ENCODE data around the gene NECTIN2. TPM values are rescaled to one million over a fixed set of nuclear protein-coding genes. Genes with fewer than 3 reads are reported as not detected.
"Not testable (repeated sequence)": the region's sequence is repeated elsewhere in the genome, so short reads cannot be mapped to it uniquely, and the experiment has no call there.

NECTIN2 gene
- polyA plus RNA-seq, 1 experiment: 80.2 TPM

DNA sequence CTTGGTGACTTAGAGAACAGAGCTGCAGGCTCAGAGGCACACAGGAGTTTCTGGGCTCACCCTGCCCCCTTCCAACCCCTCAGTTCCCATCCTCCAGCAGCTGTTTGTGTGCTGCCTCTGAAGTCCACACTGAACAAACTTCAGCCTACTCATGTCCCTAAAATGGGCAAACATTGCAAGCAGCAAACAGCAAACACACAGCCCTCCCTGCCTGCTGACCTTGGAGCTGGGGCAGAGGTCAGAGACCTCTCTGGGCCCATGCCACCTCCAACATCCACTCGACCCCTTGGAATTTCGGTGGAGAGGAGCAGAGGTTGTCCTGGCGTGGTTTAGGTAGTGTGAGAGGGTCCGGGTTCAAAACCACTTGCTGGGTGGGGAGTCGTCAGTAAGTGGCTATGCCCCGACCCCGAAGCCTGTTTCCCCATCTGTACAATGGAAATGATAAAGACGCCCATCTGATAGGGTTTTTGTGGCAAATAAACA lies 78.2 kb downstream of the NECTIN2 start:
- no peaks in the 10 kb centered on the region for H3K27me3 ChIP-seq (ENCODE audit: control insufficient read depth, insufficient read depth, low read length)
- no peaks in the 10 kb centered on the region for H3K9me3 ChIP-seq (ENCODE audit: control insufficient read depth, insufficient read depth, low read length)
- H3K4me3 ChIP-seq (ENCODE audit: low read depth, low read length): no peak overlapping the region
- DNase-seq (ENCODE audit: low read depth, low spot score): no peak
- ChIA-PET CTCF (interaction anchor here (0.9 to 3.4 kb wide), 2 partner anchors 21 to 28 kb away, joined by 3 to 10 read pairs; no protein-coding TSS in a partner anchor), POLR2A (no interaction called here)
- no peak for TF ChIP-seq CTCF (IDR thresholded peaks at IDR 0.05; ENCODE audit: low read depth, low read length)
- no peak overlapping the region for H3K27ac ChIP-seq (ENCODE audit: low read depth, low read length)

GRCh38 chr19:44925114-44925891 lies 79.2 kb downstream of the NECTIN2 start:
- no peak for DNase-seq (ENCODE audit: low read depth, low spot score)
- H3K9me3 ChIP-seq (ENCODE audit: control insufficient read depth, insufficient read depth, low read length): no peaks in the 10 kb centered on the region
- H3K27ac ChIP-seq (ENCODE audit: low read depth, low read length): no peak overlapping the region
- CTCF ChIA-PET: interaction anchor here (0.6 to 3.4 kb wide), 4 partner anchors 19 to 46 kb away, joined by 3 to 10 read pairs (median 4); no protein-coding TSS in a partner anchor
- no peaks in the 10 kb centered on the region for H3K27me3 ChIP-seq (ENCODE audit: control insufficient read depth, insufficient read depth, low read length)
- no peak overlapping the region for H3K4me3 ChIP-seq (ENCODE audit: low read depth, low read length)
- TF ChIP-seq CTCF (IDR thresholded peaks at IDR 0.05; ENCODE audit: low read depth, low read length): no peak
- POLR2A ChIA-PET: interaction anchor here (0.6 kb wide), 1 partner anchor 13 kb away, joined by 9 read pairs; no protein-coding TSS in a partner anchor

DNA sequence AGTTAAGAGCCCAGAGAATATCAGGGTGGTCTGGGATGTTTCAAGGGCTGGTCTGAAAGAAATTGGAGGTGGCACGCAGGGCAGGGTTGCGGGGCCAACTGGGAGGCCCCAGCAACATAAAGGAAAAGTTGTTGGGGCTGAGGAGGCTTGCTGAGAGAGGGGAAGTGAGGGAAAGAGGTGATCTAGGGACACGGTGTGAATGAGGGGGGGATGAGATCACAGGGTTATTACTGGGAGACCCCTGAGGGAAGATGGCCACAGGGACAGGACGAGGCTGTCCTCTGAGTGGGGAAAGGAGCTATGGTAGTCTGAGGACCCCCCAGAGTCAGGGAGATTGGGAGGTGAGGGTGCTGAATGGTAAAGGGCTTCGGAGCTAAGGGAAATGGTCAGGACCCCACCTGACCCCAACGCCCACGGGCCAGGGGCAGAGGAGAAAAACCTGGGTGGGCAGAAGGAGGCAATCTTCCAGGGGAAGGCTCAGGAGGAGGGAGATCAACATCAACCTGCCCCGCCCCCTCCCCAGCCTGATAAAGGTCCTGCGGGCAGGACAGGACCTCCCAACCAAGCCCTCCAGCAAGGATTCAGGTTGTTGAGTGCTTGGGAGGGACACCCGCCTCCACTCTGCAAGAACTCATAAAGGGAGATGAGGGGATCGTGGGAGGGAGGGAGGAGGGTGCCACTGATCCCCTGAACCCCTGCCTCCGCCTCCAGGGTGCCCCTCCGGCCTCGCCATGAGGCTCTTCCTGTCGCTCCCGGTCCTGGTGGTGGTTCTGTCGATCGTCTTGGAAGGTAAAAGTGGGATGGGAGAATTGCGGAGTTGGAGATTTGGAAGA lies 80.4 kb downstream of the NECTIN2 start:
- POLR2A ChIA-PET; H3K27me3 ChIP-seq (ENCODE audit: control insufficient read depth, insufficient read depth, low read length); DNase-seq (ENCODE audit: low read depth, low spot score); H3K4me3 ChIP-seq (ENCODE audit: low read depth, low read length); H3K27ac ChIP-seq (ENCODE audit: low read depth, low read length); H3K9me3 ChIP-seq (ENCODE audit: control insufficient read depth, insufficient read depth, low read length): not testable (repeated sequence)
- CTCF ChIA-PET: interaction anchor here (0.6 to 3.4 kb wide), 2 partner anchors 9 to 23 kb away, joined by 5 to 10 read pairs; no protein-coding TSS in a partner anchor

DNA sequence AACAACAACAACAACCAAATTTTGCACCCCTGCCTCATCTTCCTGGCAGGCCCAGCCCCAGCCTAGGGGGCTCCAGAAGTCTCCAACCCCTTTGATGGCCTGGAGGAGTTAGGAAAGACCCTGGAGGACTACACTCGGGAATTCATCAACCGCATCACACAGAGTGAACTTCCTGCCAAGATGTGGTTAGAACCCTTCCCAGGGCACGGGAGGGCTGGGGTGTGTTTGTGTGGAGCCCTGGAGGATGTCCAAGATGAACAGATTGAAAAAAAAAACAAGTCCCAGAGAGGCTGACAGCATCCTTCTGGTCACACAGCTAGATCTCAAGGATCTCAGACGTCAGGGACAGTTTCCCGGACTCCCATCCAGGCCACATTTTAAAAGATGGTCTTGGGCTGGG lies 81.6 kb downstream of the NECTIN2 start:
- DNase-seq (ENCODE audit: low read depth, low spot score): no peak
- POLR2A ChIA-PET: interaction anchor here (0.7 kb wide), 1 partner anchor 10 kb away, joined by 3 read pairs; no protein-coding TSS in a partner anchor
- Histone ChIP-seq H3K4me3 (ENCODE audit: low read depth, low read length) (no peak overlapping the region), H3K27ac (ENCODE audit: low read depth, low read length) (no peak overlapping the region), H3K9me3 (ENCODE audit: control insufficient read depth, insufficient read depth, low read length) (no peaks in the 10 kb centered on the region), H3K27me3 (ENCODE audit: control insufficient read depth, insufficient read depth, low read length) (no peaks in the 10 kb centered on the region)
- no peak for TF ChIP-seq CTCF (IDR thresholded peaks at IDR 0.05; ENCODE audit: low read depth, low read length)
- CTCF ChIA-PET: no interaction called here

- TF ChIP-seq CTCF (IDR thresholded peaks at IDR 0.05; ENCODE audit: low read depth, low read length): no peak
- no peak overlapping the region for H3K4me3 ChIP-seq (ENCODE audit: low read depth, low read length)
- no peaks in the 10 kb centered on the region for H3K27me3 ChIP-seq (ENCODE audit: control insufficient read depth, insufficient read depth, low read length)
- POLR2A ChIA-PET: no interaction called here
- H3K9me3 ChIP-seq (ENCODE audit: control insufficient read depth, insufficient read depth, low read length): no peaks in the 10 kb centered on the region
- DNase-seq (ENCODE audit: low read depth, low spot score): no peak
- no peak overlapping the region for H3K27ac ChIP-seq (ENCODE audit: low read depth, low read length)
- CTCF ChIA-PET: no interaction called here
Measured at GRCh38 chr19:44930088-44930487, 84.0 kb downstream of the NECTIN2 start.

All from AG04450 (cell line).